HG02798 (cell line): ENCODE data around the gene STX5.
"Not testable (repeated sequence)": the region's sequence is repeated elsewhere in the genome, so short reads cannot be mapped to it uniquely, and the experiment has no call there.

Experiments
- ATAC-seq: cut with Tn5 transposase; IDR thresholded peaks from one replicate; pipeline ENCODE4 v1.9.1; 2021; ENCODE audit warnings: mild to moderate bottlenecking; ENCODE audit not compliant: unreplicated experiment, poor library complexity

STX5 gene, protein sequence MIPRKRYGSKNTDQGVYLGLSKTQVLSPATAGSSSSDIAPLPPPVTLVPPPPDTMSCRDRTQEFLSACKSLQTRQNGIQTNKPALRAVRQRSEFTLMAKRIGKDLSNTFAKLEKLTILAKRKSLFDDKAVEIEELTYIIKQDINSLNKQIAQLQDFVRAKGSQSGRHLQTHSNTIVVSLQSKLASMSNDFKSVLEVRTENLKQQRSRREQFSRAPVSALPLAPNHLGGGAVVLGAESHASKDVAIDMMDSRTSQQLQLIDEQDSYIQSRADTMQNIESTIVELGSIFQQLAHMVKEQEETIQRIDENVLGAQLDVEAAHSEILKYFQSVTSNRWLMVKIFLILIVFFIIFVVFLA

DNA sequence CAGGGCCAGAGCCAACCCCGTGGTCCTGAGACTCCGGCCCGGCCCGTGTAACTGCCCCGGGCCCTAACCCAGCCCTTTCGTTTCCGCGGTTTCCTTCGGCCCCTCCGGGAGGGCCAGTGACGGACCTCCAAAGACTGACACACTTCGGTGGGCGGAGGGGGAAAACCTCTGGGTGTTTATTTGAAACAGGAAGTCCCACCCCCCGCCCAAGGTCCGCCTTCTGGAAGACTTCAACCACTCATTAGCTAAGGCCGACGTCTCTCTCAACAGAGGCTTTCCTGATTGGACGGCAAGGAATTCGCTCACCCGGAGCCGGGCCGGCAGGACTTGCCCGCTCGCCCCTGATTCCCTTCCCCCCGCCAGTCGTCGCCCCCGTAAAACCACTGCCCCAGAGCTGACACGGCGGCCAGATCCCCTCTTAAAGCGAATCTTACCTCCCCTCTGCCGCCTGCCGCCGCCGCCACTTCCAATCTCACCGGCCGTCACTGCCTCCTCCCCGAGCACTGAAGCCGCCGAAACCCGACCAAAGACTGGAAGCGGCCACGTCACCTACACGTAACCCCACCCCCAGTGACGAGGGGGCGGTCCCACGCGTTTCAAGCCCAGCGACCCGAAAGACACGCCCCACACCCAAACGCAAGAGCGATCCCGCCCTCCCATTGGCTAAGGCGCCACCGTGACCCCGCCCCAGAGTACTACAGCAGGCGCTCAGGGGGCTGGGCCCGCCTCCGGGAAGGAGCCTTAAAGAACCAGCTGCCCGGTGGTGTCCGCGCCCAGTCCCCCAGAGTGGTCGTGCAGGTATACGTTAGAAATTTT lies at the start of gene STX5:
STX5 (minus strand) TSS at position 532 of the 816 bp plus-strand sequence. CDS start 808 bp downstream, outside the sequence.
- peak; percentile 89 for ATAC-seq

DNA sequence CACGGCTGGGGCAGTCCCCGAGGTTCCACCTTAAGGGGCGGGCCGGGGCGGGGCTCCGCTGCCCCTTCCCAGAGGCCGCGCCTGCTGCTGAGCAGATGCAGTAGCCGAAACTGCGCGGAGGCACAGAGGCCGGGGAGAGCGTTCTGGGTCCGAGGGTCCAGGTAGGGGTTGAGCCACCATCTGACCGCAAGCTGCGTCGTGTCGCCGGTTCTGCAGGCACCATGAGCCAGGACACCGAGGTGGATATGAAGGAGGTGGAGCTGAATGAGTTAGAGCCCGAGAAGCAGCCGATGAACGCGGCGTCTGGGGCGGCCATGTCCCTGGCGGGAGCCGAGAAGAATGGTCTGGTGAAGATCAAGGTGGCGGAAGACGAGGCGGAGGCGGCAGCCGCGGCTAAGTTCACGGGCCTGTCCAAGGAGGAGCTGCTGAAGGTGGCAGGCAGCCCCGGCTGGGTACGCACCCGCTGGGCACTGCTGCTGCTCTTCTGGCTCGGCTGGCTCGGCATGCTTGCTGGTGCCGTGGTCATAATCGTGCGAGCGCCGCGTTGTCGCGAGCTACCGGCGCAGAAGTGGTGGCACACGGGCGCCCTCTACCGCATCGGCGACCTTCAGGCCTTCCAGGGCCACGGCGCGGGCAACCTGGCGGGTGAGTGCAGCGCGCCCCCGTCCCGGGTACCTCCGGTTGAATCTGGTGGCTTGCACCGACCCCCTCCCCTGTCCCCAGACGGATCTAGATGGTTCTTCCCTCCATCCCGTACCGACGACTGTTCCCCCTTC lies 49.1 kb upstream of the STX5 start, which contains the start of gene SLC3A2:
SLC3A2 (plus strand) TSS at position 94 of the 776 bp plus-strand sequence; CDS start at position 222, 128 bp downstream.
- ATAC-seq = peak; percentile 79

DNA sequence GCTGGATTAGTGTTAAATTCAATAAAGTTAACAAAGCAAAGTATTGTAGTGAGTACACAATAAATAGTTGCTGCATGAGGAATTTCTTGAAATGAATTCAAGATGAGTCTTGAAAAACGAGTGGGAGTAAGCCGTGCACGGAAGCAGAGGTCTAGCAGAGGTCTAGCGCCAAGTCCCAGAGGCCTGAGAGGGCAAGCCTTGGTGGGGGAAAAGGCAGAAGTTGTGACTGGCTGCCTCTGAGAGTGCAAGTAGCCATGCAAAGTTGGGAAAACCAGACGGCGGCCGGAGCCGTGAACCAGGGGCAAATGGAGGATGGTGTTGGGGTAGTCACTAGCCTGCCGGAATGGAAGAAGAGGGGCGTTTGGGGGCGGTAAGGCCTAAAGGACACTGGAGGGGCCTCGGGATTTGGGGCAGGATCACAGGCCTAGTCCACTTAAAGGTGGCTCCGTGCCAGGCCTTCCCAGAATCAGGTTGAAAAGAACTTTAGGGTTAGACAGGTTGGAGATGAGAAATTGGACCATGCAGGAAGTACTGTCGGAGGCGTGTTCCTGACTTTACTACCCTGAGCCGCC lies 48.5 kb upstream of the STX5 start:
- peak; percentile 16 for ATAC-seq

DNA sequence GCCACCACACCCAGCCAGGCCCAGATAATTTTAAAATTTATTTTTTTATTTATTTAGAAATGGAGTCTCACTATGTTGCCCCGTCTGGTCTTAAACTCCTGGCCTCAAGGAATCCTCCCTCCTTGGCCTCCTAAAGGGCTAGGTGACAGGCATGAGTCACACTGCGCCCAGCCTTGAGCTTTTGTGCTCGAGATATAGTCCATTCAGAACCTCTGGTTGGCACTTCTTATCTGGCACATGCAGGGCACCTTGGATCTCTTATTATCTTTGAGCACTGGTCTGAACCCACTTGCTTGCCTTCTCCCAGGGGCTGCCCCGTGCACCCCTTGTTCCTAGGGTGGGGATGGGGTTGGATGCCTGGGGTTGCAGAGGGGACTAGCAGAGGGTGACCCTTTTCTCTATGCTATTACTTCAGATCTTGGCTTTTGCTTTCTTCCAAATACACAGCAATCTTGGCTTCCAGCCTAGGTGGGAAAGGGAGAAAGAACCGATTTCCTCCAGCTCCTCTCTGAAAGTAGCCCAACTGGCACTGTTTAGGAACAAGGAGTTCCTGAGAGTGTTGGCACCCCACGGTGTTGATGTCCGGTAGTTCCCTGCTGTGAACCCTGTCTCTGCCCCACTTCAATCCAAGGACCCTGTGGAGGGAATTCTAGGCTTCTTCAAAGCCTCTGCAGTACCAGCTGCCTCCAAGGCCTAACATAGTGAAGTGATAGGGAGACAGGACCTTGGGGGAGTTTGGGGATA lies 47.6 kb upstream of the STX5 start:
- ATAC-seq = no peak

GRCh38 chr11:62876712-62877111 lies 44.9 kb upstream of the STX5 start:
- no peak for ATAC-seq

- no peak for ATAC-seq
Measured at GRCh38 chr11:62875698-62876478, 44.0 kb upstream of the STX5 start.

DNA sequence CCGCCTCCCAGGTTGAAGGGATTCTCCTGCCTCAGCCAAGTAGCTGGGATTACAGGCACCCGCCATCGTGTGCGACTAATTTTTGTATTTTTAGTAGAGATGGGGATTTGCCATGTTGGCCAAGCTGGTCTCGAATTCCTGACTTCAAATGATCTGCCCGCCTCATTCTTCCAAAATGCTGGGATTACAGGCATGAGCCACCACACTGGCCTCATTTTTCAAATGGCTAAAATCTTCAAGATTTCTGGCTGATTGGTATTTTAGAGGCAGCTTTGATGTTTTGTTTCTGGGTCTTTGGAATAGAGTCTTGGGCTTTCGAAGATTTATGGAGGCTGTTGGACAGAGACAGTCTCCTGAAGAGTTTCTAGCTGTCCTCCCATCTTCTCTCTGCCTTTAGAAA lies 43.0 kb upstream of the STX5 start:
- no peak for ATAC-seq

- no peak for ATAC-seq
Measured at GRCh38 chr11:62865635-62866034, 33.8 kb upstream of the STX5 start.

DNA sequence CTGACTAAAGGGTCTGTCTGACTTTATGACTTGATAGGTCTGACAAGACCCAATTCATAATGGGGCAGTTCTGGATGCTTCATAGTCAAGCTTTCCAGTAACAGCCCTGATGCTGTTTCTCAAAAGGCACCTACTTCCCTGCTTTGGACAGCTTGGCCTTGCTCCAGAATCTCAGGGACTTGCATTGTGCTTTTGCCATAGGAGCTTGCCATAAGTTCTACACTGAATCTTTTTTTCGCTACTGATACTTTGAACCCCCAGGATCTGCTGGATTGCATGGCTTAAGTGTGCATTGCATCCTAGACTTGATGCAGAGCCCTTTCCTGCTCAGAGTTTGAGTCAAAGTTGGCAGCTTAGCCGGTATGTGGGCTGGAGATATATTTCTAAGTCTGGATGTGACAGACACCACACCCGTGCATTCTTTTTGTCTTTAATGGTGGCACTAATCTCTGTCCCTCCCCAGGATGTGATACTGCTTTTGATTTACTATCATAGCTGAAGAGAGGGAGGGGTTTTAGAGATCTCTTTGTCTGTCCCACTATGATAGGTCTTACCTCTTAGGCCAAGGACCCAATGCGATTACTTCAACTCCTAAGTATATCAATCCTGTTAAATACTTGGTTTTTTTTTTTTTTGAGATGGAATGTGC lies 32.0 kb upstream of the STX5 start:
- no peak for ATAC-seq

DNA sequence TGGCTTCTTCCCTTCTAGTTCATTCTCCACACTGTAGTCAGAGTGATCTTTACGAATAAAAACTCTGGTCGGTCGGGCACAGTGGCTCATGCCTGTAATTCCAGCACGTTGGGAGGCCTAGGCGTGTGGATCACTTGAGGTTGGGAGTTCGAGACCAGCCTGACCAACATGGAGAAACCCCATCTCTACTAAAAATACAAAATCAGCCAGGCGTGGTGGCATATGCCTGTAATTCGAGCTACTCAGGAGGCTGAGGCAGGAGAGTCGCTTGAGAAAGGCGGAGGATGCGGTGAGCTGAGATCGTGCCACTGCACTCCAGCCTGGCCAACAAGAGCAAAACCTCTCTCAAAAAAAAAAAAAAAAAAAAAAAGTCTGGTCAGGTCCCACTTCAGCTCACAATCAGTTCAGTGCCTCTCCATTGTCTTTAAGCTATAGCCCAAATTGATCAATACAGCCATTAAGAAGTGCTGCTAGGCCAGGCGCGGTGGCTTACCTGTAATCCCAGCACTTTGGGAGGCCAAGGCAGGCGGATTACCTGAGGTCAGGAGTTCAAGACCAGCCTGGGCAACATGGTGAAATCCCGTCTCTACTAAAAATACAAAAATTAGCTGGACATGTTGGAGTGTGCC lies 29.8 kb upstream of the STX5 start:
- ATAC-seq = not testable (repeated sequence)

- no peak for ATAC-seq
Measured at GRCh38 chr11:62860835-62861563, 29.1 kb upstream of the STX5 start.

DNA sequence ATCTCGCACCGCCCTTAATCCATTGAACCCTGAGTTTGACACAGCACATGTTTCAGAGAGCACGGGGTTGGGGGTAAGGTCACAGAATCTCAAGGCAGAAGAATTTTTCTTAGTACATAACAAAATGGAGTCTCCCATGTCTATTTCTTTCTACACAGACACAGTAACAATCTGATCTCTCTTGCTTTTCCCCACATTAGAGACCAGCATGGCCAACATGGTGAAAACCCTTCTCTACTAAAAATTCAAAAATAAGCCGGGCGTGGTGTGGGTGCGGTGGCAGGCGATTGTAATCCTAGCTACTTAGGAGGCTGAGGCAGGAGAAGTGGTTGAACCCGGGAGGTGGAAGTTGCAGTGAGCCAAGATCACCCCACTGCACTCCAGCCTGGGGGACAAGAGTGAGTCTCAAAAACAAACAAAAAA lies 27.4 kb upstream of the STX5 start:
- not testable (repeated sequence) for ATAC-seq

- no peak for ATAC-seq
Measured at GRCh38 chr11:62858201-62858600, 26.4 kb upstream of the STX5 start.

- no peak for ATAC-seq
Measured at GRCh38 chr11:62857541-62857982, 25.7 kb upstream of the STX5 start.

DNA sequence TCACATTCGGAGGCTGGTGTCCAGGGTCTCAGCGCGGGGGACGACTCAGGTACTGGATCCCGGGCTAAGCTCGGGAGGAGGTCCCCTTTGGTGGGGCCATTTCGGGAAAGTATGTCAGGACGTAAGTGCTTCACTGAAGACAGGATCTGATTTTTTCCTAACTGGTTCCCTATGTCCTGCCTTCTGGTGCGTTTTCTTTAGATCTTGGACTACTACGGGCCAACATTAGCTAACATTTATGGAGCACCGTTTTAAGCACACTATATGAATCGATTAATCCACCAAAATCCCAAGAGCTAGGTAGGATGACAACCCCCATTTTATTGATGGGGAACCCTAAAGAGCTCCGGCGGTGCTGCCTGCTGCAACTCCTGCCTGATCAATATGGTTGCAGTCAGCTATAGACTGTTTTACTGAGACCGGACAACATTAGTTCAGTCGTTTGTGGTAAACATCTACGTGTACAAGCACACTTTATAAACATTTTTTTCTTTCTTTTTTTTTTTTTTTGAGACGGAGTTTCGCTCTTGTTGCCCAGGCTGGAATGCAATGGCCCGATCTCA lies 24.6 kb upstream of the STX5 start:
- ATAC-seq = no peak

- ATAC-seq = peak; percentile 92
Measured at GRCh38 chr11:62855571-62856332, 23.9 kb upstream of the STX5 start.
